H7 (cell line): ENCODE results near the gene POU2AF3. TPM values are rescaled to one million over a fixed set of nuclear protein-coding genes. Genes with fewer than 3 reads are reported as not detected.
"Not testable (repeated sequence)": the region's sequence is repeated elsewhere in the genome, so short reads cannot be mapped to it uniquely, and the experiment has no call there.

Source experiments
- DNase-seq: peaks from one replicate; pipeline ENCODE4 v3.0.0; 2012
- H3K27me3 ChIP-seq: 2 replicates; pipeline ENCODE4 v1.6.0; 2011; ENCODE audit warnings: mild to moderate bottlenecking, low read length; ENCODE audit not compliant: control insufficient read depth, insufficient read depth
- H3K36me3 ChIP-seq: replicated peaks from 2 replicates; pipeline ENCODE4 v1.5.1; 2011; ENCODE audit warnings: low read length; ENCODE audit not compliant: control insufficient read depth, insufficient read depth
- H3K4me3 ChIP-seq: 2 replicates; pipeline ENCODE4 v1.5.1; 2011; ENCODE audit warnings: low read depth, mild to moderate bottlenecking, control low read depth, low read length, moderate library complexity; ENCODE audit not compliant: insufficient read depth
- total RNA-seq: library from RNA; depleted of rRNA; stranded (reverse); fragments of >200 nt; shearing (Covaris generic); gene quantifications from 2 replicates; pipeline ENCODE4 v1.2.3, GENCODE V29; 2014; rRNA removed

POU2AF3 gene, protein sequence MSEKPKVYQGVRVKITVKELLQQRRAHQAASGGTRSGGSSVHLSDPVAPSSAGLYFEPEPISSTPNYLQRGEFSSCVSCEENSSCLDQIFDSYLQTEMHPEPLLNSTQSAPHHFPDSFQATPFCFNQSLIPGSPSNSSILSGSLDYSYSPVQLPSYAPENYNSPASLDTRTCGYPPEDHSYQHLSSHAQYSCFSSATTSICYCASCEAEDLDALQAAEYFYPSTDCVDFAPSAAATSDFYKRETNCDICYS
- total RNA-seq, result 0.87 and 1.0 TPM in 2 replicates

DNA sequence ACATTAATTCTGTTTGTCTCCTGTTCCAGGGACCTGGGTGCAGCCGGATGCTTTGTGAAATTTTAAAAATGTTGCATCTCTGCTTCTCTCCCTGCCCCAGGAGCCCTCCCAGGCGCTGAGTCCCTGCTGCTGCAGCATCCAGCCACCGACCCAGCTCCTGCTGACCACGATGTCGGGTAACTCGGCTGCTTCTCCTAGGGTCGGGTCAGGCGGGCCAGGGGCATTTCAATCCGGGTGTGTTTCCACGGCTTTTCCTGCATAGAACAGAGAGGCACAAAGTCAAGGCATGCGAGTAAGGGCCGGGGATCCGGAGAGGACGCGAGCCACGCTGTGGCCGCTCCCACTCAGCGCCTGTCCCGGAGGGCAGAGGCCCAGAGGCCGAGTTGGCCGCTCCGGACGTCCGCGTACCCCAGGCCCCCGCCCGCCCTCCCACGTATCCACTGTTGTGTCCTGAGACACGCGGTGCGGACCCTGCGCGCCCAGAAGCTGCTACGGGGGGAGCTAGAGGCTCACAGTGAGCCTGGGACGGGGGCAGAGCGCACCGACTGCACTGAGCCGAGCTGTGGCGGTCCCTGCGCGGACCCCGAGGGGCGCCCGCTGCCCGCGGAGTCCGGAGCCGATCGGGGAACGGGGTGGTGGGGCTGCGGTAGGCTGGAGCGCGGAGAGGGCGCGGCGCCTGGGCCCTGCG lies at the start of gene POU2AF3:
POU2AF3 (plus strand) TSS at position 134 of the 688 bp plus-strand sequence; CDS start at position 170, 36 bp downstream.
- peak; percentile 71 for DNase-seq
- H3K36me3 ChIP-seq, result no peaks in the 10 kb centered on the region; the same call in 1 of the 2 replicates
- H3K4me3 ChIP-seq, result peak within 1 kb of the TSS; percentile 72
- H3K27me3 ChIP-seq, result peaks cover 29% of the 10 kb centered on the region

DNA sequence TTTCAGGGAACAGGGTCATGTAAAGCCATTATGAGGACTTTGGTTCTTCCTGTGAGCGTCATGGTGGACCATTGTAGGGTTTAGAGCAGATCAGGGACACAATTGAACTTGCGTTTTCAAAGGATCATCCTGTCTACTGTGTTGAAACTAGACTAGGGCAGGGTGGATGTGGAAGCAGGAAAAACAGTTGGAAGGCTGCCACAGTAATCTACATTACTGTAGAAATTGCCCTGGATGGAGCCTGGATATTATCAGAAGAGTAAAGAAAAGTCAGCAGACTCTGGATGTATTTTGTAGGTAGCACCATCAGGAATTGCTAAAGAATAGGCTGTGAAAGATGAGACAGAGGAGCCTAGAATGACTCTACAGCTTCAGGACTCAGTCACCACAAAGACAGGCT lies 47.4 kb upstream of the POU2AF3 start:
- DNase-seq, result no peak
- no peak overlapping the region for H3K4me3 ChIP-seq
- no peaks in the 10 kb centered on the region for H3K36me3 ChIP-seq
- no peaks in the 10 kb centered on the region for H3K27me3 ChIP-seq

DNA sequence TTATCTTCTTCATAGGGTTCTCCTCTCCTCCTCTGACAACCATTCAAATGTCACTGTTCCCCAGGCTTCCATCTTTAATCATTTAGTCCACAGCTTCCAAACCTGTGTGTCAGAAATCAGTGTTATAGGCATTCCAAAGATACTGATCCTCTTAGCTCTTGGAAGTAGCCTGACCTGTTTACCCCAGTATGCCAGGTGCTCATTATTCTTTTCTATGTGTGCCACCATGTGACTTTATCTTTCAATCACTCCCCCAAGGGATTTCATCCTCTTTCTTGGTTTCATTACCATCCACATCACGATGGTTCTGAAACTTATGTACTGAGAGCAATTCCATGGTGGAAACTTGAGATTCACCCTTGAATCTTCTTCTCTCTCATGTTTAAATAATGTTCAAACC lies 45.2 kb upstream of the POU2AF3 start:
- H3K27me3 ChIP-seq, result no peaks in the 10 kb centered on the region
- DNase-seq, result no peak
- no peak overlapping the region for H3K4me3 ChIP-seq
- H3K36me3 ChIP-seq, result no peaks in the 10 kb centered on the region

DNA sequence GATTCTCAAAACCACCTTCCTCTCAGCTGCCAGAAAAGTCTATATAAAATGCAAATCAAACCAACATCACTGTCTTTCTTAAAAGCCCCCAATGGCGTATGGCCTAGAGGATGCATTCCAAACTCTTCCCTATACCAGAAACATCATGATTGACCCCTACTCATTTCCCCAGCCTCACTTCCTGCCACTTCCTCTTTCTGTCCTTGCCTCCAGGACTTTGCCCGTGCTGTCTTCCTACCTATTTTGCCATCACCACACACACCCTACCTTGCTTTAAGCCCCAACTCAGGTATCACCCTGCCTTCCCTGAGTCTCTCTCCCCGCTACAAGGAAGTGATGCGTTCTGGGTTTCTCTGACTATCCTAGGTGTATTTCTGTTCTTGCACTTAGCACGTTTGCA lies 44.7 kb upstream of the POU2AF3 start:
- H3K36me3 ChIP-seq, result no peaks in the 10 kb centered on the region
- DNase-seq, result no peak
- H3K4me3 ChIP-seq, result no peak overlapping the region
- no peaks in the 10 kb centered on the region for H3K27me3 ChIP-seq

DNA sequence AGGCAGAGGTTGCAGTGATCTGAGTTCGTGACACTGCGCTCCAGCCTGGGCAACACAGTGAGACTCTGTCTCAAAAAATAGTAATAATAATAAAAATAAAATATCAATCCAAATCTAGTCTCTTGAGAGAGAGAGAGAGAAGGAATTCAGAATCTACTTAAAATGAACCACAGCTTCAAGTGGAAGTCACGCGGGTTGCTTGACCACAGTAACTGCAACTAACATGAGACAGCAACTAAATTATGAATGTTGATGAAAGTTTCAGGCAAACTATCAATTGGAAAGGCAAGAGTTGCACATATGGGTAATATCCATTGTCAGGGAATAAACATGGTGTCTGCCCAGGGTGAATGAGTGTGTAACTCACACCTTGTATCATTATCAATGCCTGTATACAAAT lies 40.3 kb upstream of the POU2AF3 start:
- Histone ChIP-seq H3K4me3 (no peak overlapping the region), H3K27me3 (no peaks in the 10 kb centered on the region), H3K36me3 (no peaks in the 10 kb centered on the region)
- DNase-seq, result no peak

DNA sequence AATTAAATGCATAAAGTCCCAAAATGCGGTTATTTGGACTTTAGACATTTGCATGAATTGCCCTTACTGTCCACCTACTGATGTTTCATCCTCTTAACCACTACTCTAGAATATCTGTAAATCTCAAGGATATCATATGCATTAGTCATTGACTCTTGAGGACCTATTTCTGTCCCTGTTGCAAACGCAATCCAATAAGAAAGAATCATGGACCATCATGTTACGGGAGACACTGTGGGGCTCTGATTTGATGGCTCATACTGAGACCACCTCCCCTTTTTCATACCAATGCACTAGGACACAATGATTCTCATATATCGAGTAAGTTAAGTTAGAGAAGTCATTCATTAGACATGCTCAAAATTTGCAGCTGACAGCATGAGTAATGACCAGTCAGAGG lies 38.5 kb upstream of the POU2AF3 start:
- Histone ChIP-seq H3K4me3 (no peak overlapping the region), H3K36me3 (no peaks in the 10 kb centered on the region), H3K27me3 (no peaks in the 10 kb centered on the region)
- no peak for DNase-seq

DNA sequence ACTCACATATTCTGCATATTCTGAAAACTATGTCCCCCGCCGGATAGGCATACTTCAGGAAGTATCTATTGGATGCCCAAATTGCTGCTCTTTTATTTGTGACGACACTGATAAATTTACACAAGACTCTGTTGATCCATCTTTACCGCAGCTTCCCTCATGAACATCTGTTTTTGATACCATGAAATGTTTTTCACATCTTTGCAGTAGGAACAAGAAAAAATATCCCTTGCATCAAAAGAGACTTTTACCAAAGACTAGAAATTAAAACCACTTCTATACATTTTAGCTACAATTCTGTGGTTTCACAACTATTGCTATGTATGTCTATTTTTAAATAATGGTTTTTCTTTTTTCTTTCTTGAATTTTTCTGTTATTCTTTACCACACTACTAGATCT lies 37.5 kb upstream of the POU2AF3 start:
- H3K4me3 ChIP-seq, result no peak overlapping the region
- DNase-seq, result no peak
- no peaks in the 10 kb centered on the region for H3K36me3 ChIP-seq
- H3K27me3 ChIP-seq, result no peaks in the 10 kb centered on the region

DNA sequence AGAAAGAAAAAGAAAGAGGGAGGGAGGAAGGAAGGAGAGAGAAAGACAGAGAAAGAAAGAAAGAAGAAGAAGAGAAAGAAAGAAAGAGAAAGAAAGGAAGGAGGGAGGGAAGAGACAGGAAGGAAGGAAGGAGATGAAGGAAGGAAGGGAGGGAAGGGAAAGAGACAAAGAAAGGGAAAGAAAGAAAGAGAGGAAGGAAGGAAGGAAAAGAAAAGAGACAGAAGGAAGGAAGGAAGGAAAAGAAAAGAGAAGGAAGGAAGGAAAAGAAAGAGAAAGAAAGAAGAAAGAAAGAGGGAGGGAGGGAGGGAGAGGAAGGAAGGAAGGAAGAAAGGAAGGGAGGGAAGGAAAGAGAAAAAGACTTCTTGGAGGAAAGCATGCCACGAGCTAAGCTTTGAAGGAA lies 33.7 kb upstream of the POU2AF3 start:
- DNase-seq, result no peak
- Histone ChIP-seq H3K27me3 (no peaks in the 10 kb centered on the region), H3K4me3 (no peak overlapping the region), H3K36me3 (no peaks in the 10 kb centered on the region)

DNA sequence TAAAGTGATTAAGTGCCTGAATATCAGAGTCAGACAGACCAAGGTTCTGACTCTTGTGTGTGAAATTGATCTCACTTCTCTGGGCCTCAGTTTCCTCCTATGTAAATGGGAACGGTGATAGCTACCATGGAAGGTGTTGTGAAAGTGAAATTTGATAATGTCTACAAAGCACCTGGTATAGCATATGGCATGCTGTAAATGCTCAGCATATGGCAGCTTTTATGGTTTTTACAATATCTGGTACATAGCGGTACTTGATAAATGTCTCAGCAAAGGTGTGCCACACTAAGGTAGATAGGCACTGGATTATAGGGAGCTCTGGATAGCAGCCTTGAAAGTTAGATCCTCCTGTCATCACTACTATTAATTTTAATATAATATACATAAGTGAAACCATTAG lies 32.9 kb upstream of the POU2AF3 start:
- DNase-seq, result no peak
- Histone ChIP-seq H3K4me3 (no peak overlapping the region), H3K36me3 (no peaks in the 10 kb centered on the region), H3K27me3 (no peaks in the 10 kb centered on the region)

DNA sequence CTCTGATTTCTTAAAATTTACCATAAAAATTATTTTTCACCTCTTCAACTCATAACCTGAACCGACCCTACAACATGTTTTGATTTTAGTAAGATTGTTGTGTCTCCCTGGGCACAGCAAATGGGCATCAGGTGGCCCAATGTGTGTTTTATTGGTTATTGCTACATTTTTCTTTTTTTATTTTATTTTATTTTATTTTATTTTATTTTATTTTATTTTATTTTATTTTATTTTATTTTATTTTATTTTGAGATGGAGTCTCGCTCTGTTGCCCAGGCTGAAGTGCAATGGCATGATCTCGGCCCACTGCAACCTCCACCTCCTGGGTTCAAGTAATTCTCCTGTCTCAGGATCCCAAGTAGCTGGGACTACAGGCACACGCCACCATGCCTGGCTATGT lies 30.0 kb upstream of the POU2AF3 start:
- H3K27me3 ChIP-seq, H3K4me3 ChIP-seq, H3K36me3 ChIP-seq, DNase-seq: not testable (repeated sequence)

DNA sequence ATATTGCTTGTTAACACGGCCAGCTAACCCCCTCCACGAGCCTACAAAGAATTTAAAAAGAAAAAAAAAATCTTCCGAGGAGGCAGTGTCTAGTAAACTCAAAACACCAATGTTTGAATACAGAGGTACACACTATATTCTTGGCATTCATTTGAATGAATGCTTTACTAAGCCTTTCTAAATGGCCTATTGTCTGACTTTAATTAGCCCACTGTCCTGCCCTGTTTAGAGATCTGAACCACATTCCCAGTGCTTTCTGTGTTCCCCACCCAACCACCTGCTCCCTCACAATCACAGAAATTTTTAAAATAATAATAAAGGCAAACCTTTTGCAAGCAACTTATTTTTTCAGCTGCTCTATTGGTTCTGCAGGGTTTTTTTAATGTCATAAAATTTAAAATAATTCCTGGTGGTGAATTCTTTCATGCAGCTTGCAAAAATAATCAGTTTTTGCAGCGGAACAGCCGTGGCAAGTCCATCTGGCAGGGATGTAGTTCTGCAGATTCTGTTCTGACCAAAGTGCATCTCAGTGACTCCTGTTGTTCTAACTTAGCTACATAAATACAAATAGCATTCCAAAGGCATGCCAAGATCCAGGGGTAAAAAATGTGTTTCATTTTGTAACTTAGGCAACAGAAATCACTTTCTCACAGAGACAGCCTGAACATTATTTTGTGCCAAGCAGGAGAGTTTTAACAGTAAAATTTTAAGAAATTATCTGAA lies 29.0 kb upstream of the POU2AF3 start:
- Histone ChIP-seq H3K27me3 (no peaks in the 10 kb centered on the region), H3K4me3 (no peak overlapping the region), H3K36me3 (no peaks in the 10 kb centered on the region)
- no peak for DNase-seq

DNA sequence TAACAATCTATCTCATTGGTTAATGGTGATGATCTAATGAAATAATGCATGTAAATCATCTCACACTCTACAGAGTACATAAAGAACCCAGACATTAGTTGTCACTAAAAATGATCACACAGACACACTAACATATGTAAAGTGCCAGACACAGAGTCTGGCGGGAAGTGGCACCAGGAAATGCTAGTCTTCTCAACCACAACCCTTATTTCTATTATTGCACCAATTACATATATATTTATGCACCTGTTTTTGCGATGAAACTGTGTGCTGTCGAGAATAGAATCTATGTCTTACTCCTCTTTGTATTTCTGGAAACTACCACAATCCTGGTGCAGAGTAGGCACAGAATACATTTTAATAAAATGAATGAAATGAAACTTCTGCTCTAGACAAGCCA lies 25.9 kb upstream of the POU2AF3 start:
- Histone ChIP-seq H3K4me3 (no peak overlapping the region), H3K36me3 (no peaks in the 10 kb centered on the region), H3K27me3 (no peaks in the 10 kb centered on the region)
- DNase-seq, result no peak

DNA sequence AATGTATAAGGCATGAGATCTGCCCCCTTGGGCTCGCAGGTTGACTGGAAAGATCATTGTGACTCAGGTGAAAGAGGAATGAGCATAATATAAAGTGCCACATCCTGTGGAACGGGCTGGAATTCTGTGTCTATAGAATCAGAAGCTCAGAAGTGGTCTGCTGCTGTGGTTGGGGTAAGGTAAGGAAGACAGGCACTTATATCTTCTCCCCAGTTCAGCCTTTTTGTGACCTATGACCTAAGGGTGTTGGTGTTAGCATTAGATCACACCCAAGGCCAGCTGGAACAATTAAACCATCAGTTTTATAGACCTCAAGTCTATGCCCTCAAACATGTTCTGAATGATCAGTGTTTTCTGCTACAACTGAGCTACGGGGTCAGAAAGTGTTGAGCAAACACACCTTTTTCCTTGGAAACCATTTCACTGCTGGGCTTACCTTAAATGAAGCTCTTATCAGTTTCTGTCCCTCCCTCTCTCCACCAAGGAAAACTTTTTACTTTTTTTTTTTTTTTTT lies 15.7 kb upstream of the POU2AF3 start:
- DNase-seq, result no peak
- Histone ChIP-seq H3K4me3 (no peak overlapping the region), H3K36me3 (no peaks in the 10 kb centered on the region), H3K27me3 (no peaks in the 10 kb centered on the region)

DNA sequence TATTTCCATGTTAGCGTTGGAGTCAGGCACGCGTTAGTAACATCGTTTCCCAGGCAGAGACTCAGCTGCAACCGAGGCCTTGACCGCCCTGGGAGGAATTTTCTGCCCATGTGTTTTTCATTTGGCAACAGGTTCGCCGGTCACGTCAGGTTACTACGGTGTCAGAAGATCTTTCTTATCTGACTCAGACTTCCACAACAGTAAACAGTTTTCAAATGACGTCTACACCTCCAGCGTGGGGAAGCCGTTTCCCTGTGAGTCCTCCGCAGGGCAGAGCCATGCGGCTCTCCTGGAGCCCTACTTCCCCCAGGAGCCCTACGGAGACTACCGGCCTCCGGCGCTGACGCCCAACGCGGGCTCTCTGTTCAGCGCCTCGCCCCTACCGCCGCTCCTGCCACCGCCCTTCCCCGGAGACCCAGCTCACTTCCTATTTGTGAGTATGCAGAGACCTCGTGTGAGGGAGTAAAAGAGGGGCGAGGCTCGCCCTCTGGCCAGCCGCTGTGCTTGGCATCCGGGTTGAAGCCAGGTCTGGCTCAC lies 14.3 kb upstream of the POU2AF3 start:
- no peak overlapping the region for H3K4me3 ChIP-seq
- no peaks in the 10 kb centered on the region for H3K27me3 ChIP-seq
- H3K36me3 ChIP-seq, result no peaks in the 10 kb centered on the region
- DNase-seq, result peak; percentile 43
